HepG2 (cell line): ENCODE measurements around the gene PCNA. TPM values are rescaled to one million over a fixed set of nuclear protein-coding genes. Genes with fewer than 3 reads are reported as not detected.
A peak's percentile ranks its signal among the peaks of the same experiment; 100 is the strongest.

ENCODE experiments used
- CEBPG ChIP-seq: IDR thresholded peaks from 2 replicates; pipeline ENCODE4 v1.6.1; 2016
- CERS6 ChIP-seq: sonication (generic); formaldehyde crosslinking; IDR thresholded peaks from 2 replicates; pipeline ENCODE4 v1.5.0; 2020; ENCODE audit warnings: missing genetic modification reagents
- FLYWCH1 ChIP-seq: sonication (generic); formaldehyde crosslinking; IDR thresholded peaks from 2 replicates; pipeline ENCODE4 v1.8.1; 2023; ENCODE audit warnings: mild to moderate bottlenecking, missing genetic modification reagents
- GTF3A ChIP-seq: sonication (generic); formaldehyde crosslinking; conservative IDR thresholded peaks from 2 replicates; pipeline ENCODE4 v1.4.0; 2020; ENCODE audit warnings: mild to moderate bottlenecking, missing genetic modification reagents
- KLF6 ChIP-seq: IDR thresholded peaks from 2 replicates; pipeline ENCODE4 v1.8.0; 2016; ENCODE audit warnings: missing biosample characterization, missing genetic modification reagents
- NFYC ChIP-seq: IDR thresholded peaks from 2 replicates; pipeline ENCODE4 v1.6.1; 2016; ENCODE audit warnings: missing genetic modification reagents, missing compliant biosample characterization
- NR2C2 ChIP-seq: sonication (generic); formaldehyde crosslinking; IDR thresholded peaks from 2 replicates; pipeline ENCODE4 v1.4.0; 2020; ENCODE audit warnings: missing genetic modification reagents, mild to moderate bottlenecking, moderate library complexity, borderline replicate concordance
- PRMT3 ChIP-seq: sonication (generic); formaldehyde crosslinking; IDR thresholded peaks from 2 replicates; pipeline ENCODE4 v1.8.1; 2022; ENCODE audit warnings: low read depth, mild to moderate bottlenecking, moderate library complexity, missing genetic modification reagents, borderline replicate concordance
- RARA ChIP-seq: IDR thresholded peaks from 2 replicates; pipeline ENCODE4 v1.6.1; 2016; ENCODE audit warnings: missing genetic modification reagents, missing compliant biosample characterization
- RFXAP ChIP-seq: sonication (generic); formaldehyde crosslinking; IDR thresholded peaks from 2 replicates; pipeline ENCODE4 v1.4.0; 2020; ENCODE audit warnings: missing genetic modification reagents, borderline replicate concordance
- SATB2 ChIP-seq: sonication (generic); formaldehyde crosslinking; IDR thresholded peaks from 2 replicates; pipeline ENCODE4 v1.5.0; 2020; ENCODE audit warnings: missing genetic modification reagents
- SOX5 ChIP-seq: IDR thresholded peaks from 2 replicates; pipeline ENCODE4 v1.6.1; 2016; ENCODE audit warnings: borderline replicate concordance
- TBX3 ChIP-seq: fragments of 450-650 bp; IDR thresholded peaks from 2 replicates; pipeline ENCODE4 v1.6.1; 2017; ENCODE audit warnings: antibody characterized with exemption, mild to moderate bottlenecking, inconsistent platforms, borderline replicate concordance
- ZBTB33 ChIP-seq: sonication (generic); formaldehyde crosslinking; IDR thresholded peaks from 2 replicates; pipeline ENCODE4 v1.4.0; 2020; ENCODE audit warnings: missing genetic modification reagents
- ZNF263 ChIP-seq: sonication (generic); formaldehyde crosslinking; IDR thresholded peaks from 2 replicates; pipeline ENCODE4 v1.4.0; 2020; ENCODE audit warnings: missing genetic modification reagents
- ZNF350 ChIP-seq: sonication (generic); formaldehyde crosslinking; IDR thresholded peaks from 2 replicates; pipeline ENCODE4 v1.4.0; 2020; ENCODE audit warnings: mild to moderate bottlenecking, low read depth, missing genetic modification reagents, borderline replicate concordance
- ZNF567 ChIP-seq: sonication (generic); formaldehyde crosslinking; IDR thresholded peaks from 2 replicates; pipeline ENCODE4 v1.8.1; 2023; ENCODE audit warnings: mild to moderate bottlenecking, missing genetic modification reagents, borderline replicate concordance
- polyA plus RNA-seq, 8 experiments: library from polyadenylated mRNA; depleted of rRNA in 3 of 8; stranded (reverse) in 7 of 8; unstranded in 1 of 8; fragments of >200 nt; fragmentation: Illumina TruSeq in 4 of 8; extraction: Trizol in 4 of 8; gene quantifications; 2 replicates each; pipeline versions ENCODE4 v1.2.1 to v1.2.3, GENCODE V29; 2011 to 2016; ENCODE audit warnings: low read depth in 4 of 8, missing spikeins in 1 of 8, mixed read lengths in 1 of 8; ENCODE audit not compliant: insufficient read depth in 1 of 8
- total RNA-seq, 5 experiments: library from RNA; depleted of rRNA; stranded (reverse); fragments of >200 nt; fragmentation: Illumina TruSeq; extraction: Trizol; gene quantifications; 2 replicates each; pipeline ENCODE4 v1.2.3, GENCODE V29; 2016; ENCODE audit warnings: low read depth in 1 of 5
- TF ChIP-seq, protein P1 (sequence below): sonication (generic); formaldehyde crosslinking; IDR thresholded peaks from 2 replicates; pipeline ENCODE4 v1.5.0; 2020; ENCODE audit warnings: mild to moderate bottlenecking, missing genetic modification reagents, borderline replicate concordance

PCNA gene
- total and polyA plus RNA-seq, 2 of the 13 experiments (the other 11 are each of a cell fraction or from before 2014, with no cell fraction given) = 229 to 655 TPM

DNA sequence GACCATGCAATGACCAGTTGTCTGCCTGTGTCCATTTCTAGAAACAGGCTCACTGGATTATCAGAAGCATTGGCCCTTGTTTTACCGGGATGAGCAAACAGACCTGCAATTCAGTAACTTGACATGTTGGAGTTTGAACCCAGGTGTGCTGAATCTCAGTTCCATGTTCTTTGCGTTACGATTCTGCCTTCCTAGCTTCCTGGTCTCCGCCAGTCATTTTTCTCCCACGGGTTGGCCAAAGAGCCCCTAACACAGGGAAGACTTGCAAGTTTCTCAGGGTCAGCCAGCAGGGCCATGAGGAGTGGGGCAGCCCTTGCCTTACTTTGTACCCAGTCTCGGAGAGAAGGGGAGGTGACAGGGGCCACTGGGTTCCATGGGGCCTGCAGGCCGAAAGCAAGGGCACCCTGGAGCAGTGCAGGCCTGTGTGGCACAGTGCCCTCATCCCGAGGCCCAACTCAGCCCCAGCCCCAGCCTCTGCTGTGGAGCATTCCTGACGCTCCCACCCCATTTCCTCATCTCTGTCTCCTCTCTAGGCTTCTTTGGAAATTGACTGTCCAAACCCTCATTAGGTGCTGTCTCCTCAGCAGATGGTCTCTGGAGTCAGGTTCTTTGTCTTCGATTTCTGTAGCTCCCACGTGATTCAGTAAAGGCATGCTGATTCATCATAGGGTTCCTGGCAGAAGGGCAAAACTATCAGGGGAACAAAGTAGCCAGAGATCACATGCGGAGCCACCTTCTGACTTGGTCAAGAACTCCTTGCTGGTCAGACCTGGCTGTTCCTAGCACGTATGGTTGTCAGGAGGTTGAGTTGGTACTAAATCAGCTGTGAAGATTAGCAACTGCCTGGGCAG, 30.7 kb upstream of the PCNA start (continued):
- TF ChIP-seq RARA (CRISPR knock-in tag) (peak; percentile 86), SOX5 (CRISPR knock-in tag) (peak; percentile 88), CEBPG (CRISPR knock-in tag) (peak; percentile 86), SATB2 (CRISPR knock-in tag) (no peak), GTF3A (peak; percentile 14; the same call in 1 of the 2 replicates), KLF6 (CRISPR knock-in tag) (0 out of 2 replicates have a peak, but pooled peaks have one; percentile 23), NR2C2 (CRISPR knock-in tag) (0 out of 2 replicates have a peak, but pooled peaks have one; percentile 32), CERS6 (no peak), FLYWCH1 (CRISPR knock-in tag) (peak; percentile 72; the same call in 1 of the 2 replicates), NFYC (CRISPR knock-in tag) (peak; percentile 37; the same call in 1 of the 2 replicates), ZBTB33 (peak; percentile 46; the same call in 1 of the 2 replicates), ZNF350 (peak; percentile 91), TBX3 (no peak; the same call in 1 of the 2 replicates), RFXAP (peak; percentile 86; the same call in 1 of the 2 replicates), ZNF263 (CRISPR knock-in tag) (0 out of 2 replicates have a peak, but pooled peaks have one; percentile 19), ZNF567 (CRISPR knock-in tag) (no peak), PRMT3 (CRISPR knock-in tag) (no peak; the same call in 1 of the 2 replicates)
- TF ChIP-seq, protein P1, sequence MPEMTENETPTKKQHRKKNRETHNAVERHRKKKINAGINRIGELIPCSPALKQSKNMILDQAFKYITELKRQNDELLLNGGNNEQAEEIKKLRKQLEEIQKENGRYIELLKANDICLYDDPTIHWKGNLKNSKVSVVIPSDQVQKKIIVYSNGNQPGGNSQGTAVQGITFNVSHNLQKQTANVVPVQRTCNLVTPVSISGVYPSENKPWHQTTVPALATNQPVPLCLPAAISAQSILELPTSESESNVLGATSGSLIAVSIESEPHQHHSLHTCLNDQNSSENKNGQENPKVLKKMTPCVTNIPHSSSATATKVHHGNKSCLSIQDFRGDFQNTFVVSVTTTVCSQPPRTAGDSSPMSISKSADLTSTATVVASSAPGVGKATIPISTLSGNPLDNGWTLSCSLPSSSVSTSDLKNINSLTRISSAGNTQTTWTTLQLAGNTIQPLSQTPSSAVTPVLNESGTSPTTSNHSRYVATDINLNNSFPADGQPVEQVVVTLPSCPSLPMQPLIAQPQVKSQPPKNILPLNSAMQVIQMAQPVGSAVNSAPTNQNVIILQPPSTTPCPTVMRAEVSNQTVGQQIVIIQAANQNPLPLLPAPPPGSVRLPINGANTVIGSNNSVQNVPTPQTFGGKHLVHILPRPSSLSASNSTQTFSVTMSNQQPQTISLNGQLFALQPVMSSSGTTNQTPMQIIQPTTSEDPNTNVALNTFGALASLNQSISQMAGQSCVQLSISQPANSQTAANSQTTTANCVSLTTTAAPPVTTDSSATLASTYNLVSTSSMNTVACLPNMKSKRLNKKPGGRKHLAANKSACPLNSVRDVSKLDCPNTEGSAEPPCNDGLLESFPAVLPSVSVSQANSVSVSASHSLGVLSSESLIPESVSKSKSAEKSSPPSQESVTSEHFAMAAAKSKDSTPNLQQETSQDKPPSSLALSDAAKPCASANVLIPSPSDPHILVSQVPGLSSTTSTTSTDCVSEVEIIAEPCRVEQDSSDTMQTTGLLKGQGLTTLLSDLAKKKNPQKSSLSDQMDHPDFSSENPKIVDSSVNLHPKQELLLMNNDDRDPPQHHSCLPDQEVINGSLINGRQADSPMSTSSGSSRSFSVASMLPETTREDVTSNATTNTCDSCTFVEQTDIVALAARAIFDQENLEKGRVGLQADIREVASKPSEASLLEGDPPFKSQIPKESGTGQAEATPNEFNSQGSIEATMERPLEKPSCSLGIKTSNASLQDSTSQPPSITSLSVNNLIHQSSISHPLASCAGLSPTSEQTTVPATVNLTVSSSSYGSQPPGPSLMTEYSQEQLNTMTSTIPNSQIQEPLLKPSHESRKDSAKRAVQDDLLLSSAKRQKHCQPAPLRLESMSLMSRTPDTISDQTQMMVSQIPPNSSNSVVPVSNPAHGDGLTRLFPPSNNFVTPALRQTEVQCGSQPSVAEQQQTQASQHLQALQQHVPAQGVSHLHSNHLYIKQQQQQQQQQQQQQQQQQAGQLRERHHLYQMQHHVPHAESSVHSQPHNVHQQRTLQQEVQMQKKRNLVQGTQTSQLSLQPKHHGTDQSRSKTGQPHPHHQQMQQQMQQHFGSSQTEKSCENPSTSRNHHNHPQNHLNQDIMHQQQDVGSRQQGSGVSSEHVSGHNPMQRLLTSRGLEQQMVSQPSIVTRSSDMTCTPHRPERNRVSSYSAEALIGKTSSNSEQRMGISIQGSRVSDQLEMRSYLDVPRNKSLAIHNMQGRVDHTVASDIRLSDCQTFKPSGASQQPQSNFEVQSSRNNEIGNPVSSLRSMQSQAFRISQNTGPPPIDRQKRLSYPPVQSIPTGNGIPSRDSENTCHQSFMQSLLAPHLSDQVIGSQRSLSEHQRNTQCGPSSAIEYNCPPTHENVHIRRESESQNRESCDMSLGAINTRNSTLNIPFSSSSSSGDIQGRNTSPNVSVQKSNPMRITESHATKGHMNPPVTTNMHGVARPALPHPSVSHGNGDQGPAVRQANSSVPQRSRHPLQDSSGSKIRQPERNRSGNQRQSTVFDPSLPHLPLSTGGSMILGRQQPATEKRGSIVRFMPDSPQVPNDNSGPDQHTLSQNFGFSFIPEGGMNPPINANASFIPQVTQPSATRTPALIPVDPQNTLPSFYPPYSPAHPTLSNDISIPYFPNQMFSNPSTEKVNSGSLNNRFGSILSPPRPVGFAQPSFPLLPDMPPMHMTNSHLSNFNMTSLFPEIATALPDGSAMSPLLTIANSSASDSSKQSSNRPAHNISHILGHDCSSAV = no peak
